Common myeloid progenitor, CD34-positive (primary cell): Measurements from ENCODE around the gene PLEKHA8.
A peak's percentile ranks its signal among the peaks of the same experiment; 100 is the strongest.

Experiments
- CTCF ChIA-PET: fragments of 350-600 bp; sonication (Branson Sonifier 250); formaldehyde crosslinking; loops from one replicate; lab custom pipeline; 2021; ENCODE audit warnings: antibody characterized with exemption; lab: Charles Lee
- POLR2A ChIA-PET: fragments of 350-600 bp; sonication (Branson Sonifier 250); formaldehyde crosslinking; loops from one replicate; lab custom pipeline; 2021; ENCODE audit warnings: antibody characterized with exemption; lab: Charles Lee
- DNase-seq, 3 donors: peaks; one replicate each; pipeline versions ENCODE4 v3.0.0 to v3.0.0-alpha.2; 2013
- H3K27ac ChIP-seq, 2 experiments: 1 replicate in 1 of 2; 2 replicates in 1 of 2; pipeline ENCODE4 v1.7.0; 2013; ENCODE audit warnings: inconsistent platforms in 2 of 2, low read length in 2 of 2, mild to moderate bottlenecking in 2 of 2, low read depth in 1 of 2, moderate library complexity in 1 of 2; ENCODE audit not compliant: severe bottlenecking in 2 of 2, insufficient read depth in 1 of 2, poor library complexity in 1 of 2
- H3K27me3 ChIP-seq, 5 experiments: replicated peaks in 2 of 5; 1 replicate in 3 of 5; 2 replicates in 2 of 5; pipeline versions ENCODE4 v1.6.1 to v1.7.0; 2013; ENCODE audit warnings: low read length in 4 of 5, mild to moderate bottlenecking in 2 of 5, moderate library complexity in 2 of 5, inconsistent platforms in 1 of 5; ENCODE audit not compliant: insufficient read depth in 5 of 5, control insufficient read depth in 4 of 5
- H3K36me3 ChIP-seq, 4 experiments: 1 replicate in 2 of 4; 2 replicates in 2 of 4; pipeline versions ENCODE4 v1.6.1 to v1.7.0; 2013; ENCODE audit warnings: low read length in 3 of 4, control low read depth in 1 of 4, mild to moderate bottlenecking in 1 of 4; ENCODE audit not compliant: control insufficient read depth in 4 of 4, insufficient read depth in 4 of 4
- H3K4me1 ChIP-seq, 4 experiments: 1 replicate in 3 of 4; 2 replicates in 1 of 4; pipeline versions ENCODE4 v1.6.1 to v1.7.1; 2013; ENCODE audit warnings: low read length in 3 of 4, mild to moderate bottlenecking in 3 of 4, control low read depth in 1 of 4, inconsistent platforms in 1 of 4, moderate library complexity in 1 of 4; ENCODE audit not compliant: control insufficient read depth in 4 of 4, insufficient read depth in 4 of 4; ENCODE audit errors: control extremely low read depth in 1 of 4
- H3K4me3 ChIP-seq, 7 experiments: 1 replicate in 4 of 7; 2 replicates in 3 of 7; pipeline versions ENCODE4 v1.5.1 to v1.7.0; 2013; ENCODE audit warnings: mild to moderate bottlenecking in 7 of 7, low read length in 6 of 7, moderate library complexity in 6 of 7, inconsistent platforms in 2 of 7, low read depth in 2 of 7, control low read depth in 1 of 7; ENCODE audit not compliant: insufficient read depth in 4 of 7, control insufficient read depth in 1 of 7; ENCODE audit errors: extremely low read depth in 1 of 7
- H3K9me3 ChIP-seq, 5 experiments: 1 replicate in 4 of 5; 2 replicates in 1 of 5; pipeline versions ENCODE4 v1.6.1 to v1.7.1; 2013; ENCODE audit warnings: low read length in 4 of 5, mild to moderate bottlenecking in 2 of 5, inconsistent platforms in 1 of 5, low read depth in 1 of 5, moderate library complexity in 1 of 5; ENCODE audit not compliant: control insufficient read depth in 4 of 5, insufficient read depth in 2 of 5; ENCODE audit errors: control extremely low read depth in 1 of 5
- WGBS: methylation state at CpG from one replicate; pipeline ENCODE4 v1.1.5; 2013; ENCODE audit not compliant: insufficient coverage; 5-methylcytosine and 5-hydroxymethylcytosine counted together

The PLEKHA8 gene

GRCh38 chr7:30019960-30020359, 8.3 kb upstream of the PLEKHA8 start:
- no peak for DNase-seq
- POLR2A ChIA-PET = no interaction called here
- Histone ChIP-seq H3K27me3 (no peaks in the 10 kb centered on the region), H3K9me3 (no peaks in the 10 kb centered on the region), H3K4me1 (peaks cover 0 to 7% (median 4%) of the 10 kb centered on the region in 4 experiments), H3K36me3 (peaks cover 3 to 11% (median 7%) of the 10 kb centered on the region in 4 experiments), H3K27ac (no peak overlapping the region), H3K4me3 (no peak overlapping the region)
- no CpG with 5 or more reads among the region's 1 CpG for WGBS
- CTCF ChIA-PET = interaction anchor here (0.7 to 0.9 kb wide), 3 partner anchors 9 to 56 kb away, joined by 3 read pairs; no protein-coding TSS in a partner anchor

GRCh38 chr7:30020535-30020934, 7.7 kb upstream of the PLEKHA8 start:
- Histone ChIP-seq H3K36me3 (peaks cover 3 to 8% (median 7%) of the 10 kb centered on the region in 4 experiments), H3K27ac (no peak overlapping the region), H3K4me1 (peaks cover 2 to 13% (median 8%) of the 10 kb centered on the region in 4 experiments), H3K9me3 (no peaks in the 10 kb centered on the region), H3K4me3 (no peak overlapping the region), H3K27me3 (no peaks in the 10 kb centered on the region)
- DNase-seq = no peak
- no CpG with 5 or more reads among the region's 1 CpG for WGBS
- CTCF ChIA-PET = interaction anchor here (0.8 to 1.8 kb wide), 3 partner anchors 9 to 55 kb away, joined by 3 to 4 read pairs (median 3); no protein-coding TSS in a partner anchor
- POLR2A ChIA-PET = no interaction called here

- Histone ChIP-seq H3K4me3 (no peak overlapping the region), H3K36me3 (peaks cover 0 to 6% (median 4%) of the 10 kb centered on the region in 4 experiments), H3K4me1 (peaks cover 10 to 27% (median 17%) of the 10 kb centered on the region in 4 experiments), H3K27ac (no peak overlapping the region), H3K27me3 (no peaks in the 10 kb centered on the region), H3K9me3 (no peaks in the 10 kb centered on the region)
- ChIA-PET POLR2A (no interaction called here), CTCF (no interaction called here)
- DNase-seq = no peak
Measured at GRCh38 chr7:30022991-30023390, 5.2 kb upstream of the PLEKHA8 start.

- Histone ChIP-seq H3K4me1 (peaks cover 10 to 28% (median 17%) of the 10 kb centered on the region in 4 experiments), H3K36me3 (peaks cover 0 to 3% (median 1%) of the 10 kb centered on the region in 4 experiments), H3K27me3 (no peaks in the 10 kb centered on the region), H3K9me3 (no peaks in the 10 kb centered on the region), H3K4me3 (no peak overlapping the region), H3K27ac (no peak overlapping the region)
- CTCF ChIA-PET = no interaction called here
- WGBS = 96% methylated on average over 5 of the region's 6 CpGs
- POLR2A ChIA-PET = no interaction called here
- no peak for DNase-seq
Measured at GRCh38 chr7:30023524-30023923, 4.7 kb upstream of the PLEKHA8 start.

GRCh38 chr7:30026229-30027064, 1.8 kb upstream of the PLEKHA8 start, which contains the start of gene FKBP14:
FKBP14 (minus strand) TSS chr7:30026702; CDS start chr7:30026508, 194 bp downstream.
- Histone ChIP-seq H3K9me3 (no peaks in the 10 kb centered on the region), H3K4me1 (peaks cover 12 to 40% (median 33%) of the 10 kb centered on the region in 4 experiments), H3K27me3 (no peaks in the 10 kb centered on the region), H3K36me3 (peaks cover 0 to 2% (median 0%) of the 10 kb centered on the region in 4 experiments), H3K4me3 (peak within 1 kb of the TSS; percentile 69 to 99 (median 93)), H3K27ac (peak within 1 kb of the TSS; percentile 81 to 89)
- ChIA-PET CTCF (interaction anchor here (0.6 to 3.3 kb wide), 6 partner anchors 18 to 403 kb away, joined by 3 to 18 read pairs (median 3); no protein-coding TSS in a partner anchor), POLR2A (interaction anchor here (0.6 to 1.6 kb wide), 2 partner anchors 9 to 50 kb away, joined by 3 to 4 read pairs; no protein-coding TSS in a partner anchor)
- WGBS = under 1% methylated on average over 30 of the region's 35 CpGs
- peak; percentile 98 to 99 (median 99) for DNase-seq

GRCh38 chr7:30027065-30027456, 1.2 kb upstream of the PLEKHA8 start:
- Histone ChIP-seq H3K27ac (peak overlapping the region; percentile 56 to 89), H3K4me1 (peaks cover 12 to 40% (median 33%) of the 10 kb centered on the region in 4 experiments), H3K36me3 (no peaks in the 10 kb centered on the region), H3K27me3 (no peaks in the 10 kb centered on the region), H3K4me3 (peak overlapping the region; percentile 69 to 99 (median 93)), H3K9me3 (no peaks in the 10 kb centered on the region)
- DNase-seq = peak; percentile 65 to 86 (median 78)
- ChIA-PET CTCF (interaction anchor here (1.0 to 3.3 kb wide), 6 partner anchors 34 to 71 kb away, joined by 3 to 18 read pairs (median 4); no protein-coding TSS in a partner anchor), POLR2A (interaction anchor here (1.6 kb wide), 1 partner anchor 50 kb away, joined by 4 read pairs; no protein-coding TSS in a partner anchor)
- WGBS = 0% methylated on average over 6 of the region's 10 CpGs
